GM21825 (cell line): Measurements from ENCODE around the gene SAPCD1.

ENCODE experiments used
- ATAC-seq: cut with Tn5 transposase; IDR thresholded peaks from one replicate; pipeline ENCODE4 v1.9.1; 2021; ENCODE audit warnings: mild to moderate bottlenecking, moderate library complexity; ENCODE audit not compliant: unreplicated experiment

The SAPCD1 gene

GRCh38 chr6:31728767-31729514, 33.5 kb upstream of the SAPCD1 start, which contains the start of gene DDAH2:
DDAH2 (minus strand) TSS chr6:31729299; CDS start chr6:31729161, 138 bp downstream.
- ATAC-seq, result no peak

- peak; percentile 31 for ATAC-seq
These were observed 32.9 kb upstream of the SAPCD1 start for GRCh38 chr6:31729515-31729978.

- ATAC-seq, result no peak
These were observed 32.4 kb upstream of the SAPCD1 start for GRCh38 chr6:31729979-31730630.

GRCh38 chr6:31730631-31731086, 31.8 kb upstream of the SAPCD1 start:
- no peak for ATAC-seq

- no peak for ATAC-seq
These were observed 30.4 kb upstream of the SAPCD1 start for GRCh38 chr6:31732029-31732428.

GRCh38 chr6:31733734-31734133, 28.7 kb upstream of the SAPCD1 start:
- no peak for ATAC-seq

GRCh38 chr6:31734247-31734820, 28.1 kb upstream of the SAPCD1 start:
- ATAC-seq, result no peak

- ATAC-seq, result no peak
These were observed 27.5 kb upstream of the SAPCD1 start for GRCh38 chr6:31734821-31735406.

GRCh38 chr6:31736021-31736767, 26.3 kb upstream of the SAPCD1 start, which contains the start of gene CLIC1:
CLIC1 (minus strand) TSS chr6:31736530; CDS start chr6:31736300, 230 bp downstream.
- ATAC-seq, result no peak

- ATAC-seq, result no peak
These were observed 25.6 kb upstream of the SAPCD1 start for GRCh38 chr6:31736768-31737314.

- ATAC-seq, result no peak
These were observed 25.0 kb upstream of the SAPCD1 start for GRCh38 chr6:31737315-31737990.

GRCh38 chr6:31737991-31738979, 24.2 kb upstream of the SAPCD1 start:
- peak; percentile 22 for ATAC-seq

- peak; percentile 56 for ATAC-seq
These were observed 22.6 kb upstream of the SAPCD1 start, which contains the start of gene MSH5 for GRCh38 chr6:31739639-31740396. MSH5 (plus strand) TSS chr6:31740005; CDS start chr6:31740467, 462 bp downstream.

- no peak for ATAC-seq
These were observed 21.8 kb upstream of the SAPCD1 start for GRCh38 chr6:31740397-31741223.

- ATAC-seq, result no peak
These were observed 20.6 kb upstream of the SAPCD1 start for GRCh38 chr6:31741815-31742214.

- ATAC-seq, result no peak
These were observed 19.6 kb upstream of the SAPCD1 start for GRCh38 chr6:31742894-31743293.

GRCh38 chr6:31744422-31744821, 18.0 kb upstream of the SAPCD1 start:
- no peak for ATAC-seq
